KMS-11 (cell line): Measurements from ENCODE around the gene SCGB1D1.

Experiments used
- H2AFZ ChIP-seq: fragments of 200-600 bp; sonication (generic); 2 replicates; pipeline ENCODE4 v1.6.1; 2016; ENCODE audit warnings: antibody characterized with exemption, mixed run types, low read depth
- H3K27ac ChIP-seq: fragments of 200-600 bp; sonication (generic); 2 replicates; pipeline ENCODE4 v1.6.1; 2016; ENCODE audit warnings: mild to moderate bottlenecking, mixed run types
- H3K27me3 ChIP-seq: fragments of 200-600 bp; sonication (generic); 2 replicates; pipeline ENCODE4 v1.6.1; 2017; ENCODE audit warnings: mild to moderate bottlenecking, low read depth, mixed run types, moderate library complexity; ENCODE audit not compliant: insufficient read depth
- H3K36me3 ChIP-seq: fragments of 200-600 bp; sonication (generic); 2 replicates; pipeline ENCODE4 v1.6.1; 2017; ENCODE audit warnings: mild to moderate bottlenecking, mixed run types; ENCODE audit not compliant: insufficient read depth
- H3K4me1 ChIP-seq: fragments of 200-600 bp; sonication (generic); 2 replicates; pipeline ENCODE4 v1.6.1; 2016; ENCODE audit warnings: mild to moderate bottlenecking, low read depth, mixed run types; ENCODE audit not compliant: poor library complexity, severe bottlenecking
- H3K4me2 ChIP-seq: fragments of 200-600 bp; sonication (generic); 2 replicates; pipeline ENCODE4 v1.7.0; 2016; ENCODE audit warnings: mild to moderate bottlenecking, mixed run types
- H3K4me3 ChIP-seq: fragments of 200-600 bp; sonication (generic); IDR thresholded peaks from 2 replicates; pipeline ENCODE4 v1.6.1; 2017; ENCODE audit warnings: low read depth, low read length, mixed read lengths; ENCODE audit not compliant: insufficient read depth
- H3K79me2 ChIP-seq: fragments of 200-600 bp; sonication (generic); 2 replicates; pipeline ENCODE4 v1.6.1; 2016; ENCODE audit warnings: low read depth, mixed run types; ENCODE audit not compliant: insufficient read depth
- H3K9ac ChIP-seq: fragments of 200-600 bp; sonication (generic); 2 replicates; pipeline ENCODE4 v1.6.1; 2016; ENCODE audit warnings: mild to moderate bottlenecking, mixed run types
- H4K20me1 ChIP-seq: fragments of 200-600 bp; sonication (generic); 2 replicates; pipeline ENCODE4 v1.6.1; 2016; ENCODE audit warnings: mild to moderate bottlenecking, mixed run types; ENCODE audit not compliant: insufficient read depth
- CTCF ChIP-seq: fragments of 200-600 bp; sonication (generic); conservative IDR thresholded peaks from 2 replicates; pipeline ENCODE4 v1.6.1; 2017; ENCODE audit warnings: low read depth, mild to moderate bottlenecking, antibody characterized with exemption, low read length, moderate library complexity, mixed read lengths

SCGB1D1 gene

GRCh38 chr11:62153087-62153395 is 37.0 kb upstream of the SCGB1D1 start:
- no peaks in the 10 kb centered on the region for H3K36me3 ChIP-seq
- H3K27me3 ChIP-seq = no peaks in the 10 kb centered on the region
- TF ChIP-seq CTCF = no peak
- H2AFZ ChIP-seq = no peak overlapping the region
- H3K27ac ChIP-seq = no peak overlapping the region
- H3K4me1 ChIP-seq = no peaks in the 10 kb centered on the region
- H3K4me2 ChIP-seq = no peak overlapping the region
- no peak overlapping the region for H3K4me3 ChIP-seq
- no peak overlapping the region for H3K9ac ChIP-seq
- no peaks in the 10 kb centered on the region for H3K79me2 ChIP-seq
- no peaks in the 10 kb centered on the region for H4K20me1 ChIP-seq

DNA sequence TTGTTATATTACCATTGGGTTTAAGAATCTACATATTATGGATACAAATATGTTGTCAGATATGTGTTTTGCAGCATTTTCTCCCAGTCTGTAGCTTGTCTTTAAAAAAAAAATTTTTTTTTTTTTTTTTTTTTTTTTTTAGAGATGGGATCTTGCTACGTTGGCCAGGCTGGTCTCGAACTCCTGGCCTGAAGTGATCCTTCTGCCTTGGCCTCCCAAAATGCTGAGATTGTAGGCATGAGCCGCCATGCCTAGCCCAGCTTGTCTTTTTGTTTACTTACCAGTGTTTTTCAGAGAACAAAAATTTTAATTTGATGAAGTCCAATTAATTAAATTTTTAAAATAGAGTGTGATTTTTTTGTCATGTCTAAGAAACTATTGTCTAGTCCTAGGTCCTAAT is 36.4 kb upstream of the SCGB1D1 start:
- Histone ChIP-seq H3K9ac (no peak overlapping the region), H3K79me2 (no peaks in the 10 kb centered on the region), H3K4me3 (no peak overlapping the region), H3K27ac (no peak overlapping the region), H3K36me3 (no peaks in the 10 kb centered on the region), H2AFZ (no peak overlapping the region), H3K27me3 (no peaks in the 10 kb centered on the region), H3K4me1 (no peaks in the 10 kb centered on the region), H4K20me1 (no peaks in the 10 kb centered on the region), H3K4me2 (no peak overlapping the region)
- TF ChIP-seq CTCF = no peak

DNA sequence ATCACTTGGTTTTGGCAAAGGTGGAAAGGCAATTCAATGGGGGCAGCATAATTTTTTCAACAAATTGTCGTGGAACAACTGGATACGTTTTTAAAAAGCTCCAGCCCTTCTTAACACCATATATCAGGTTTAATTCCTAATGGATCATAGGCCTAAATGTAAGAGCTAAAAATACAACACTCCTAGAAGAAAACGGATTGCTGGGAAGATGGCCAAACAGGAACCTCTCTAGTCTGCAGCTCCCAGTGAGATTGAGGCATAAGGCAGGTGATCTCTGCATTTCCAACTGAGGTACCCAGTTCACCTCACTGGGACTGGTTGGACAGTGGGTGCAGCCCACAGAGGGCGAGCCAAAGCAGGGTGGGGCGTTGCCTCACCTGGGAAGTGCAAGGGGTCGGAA is 32.4 kb upstream of the SCGB1D1 start:
- Histone ChIP-seq H3K9ac (no peak overlapping the region), H4K20me1 (no peaks in the 10 kb centered on the region), H2AFZ (no peak overlapping the region), H3K36me3 (no peaks in the 10 kb centered on the region), H3K79me2 (no peaks in the 10 kb centered on the region), H3K4me2 (no peak overlapping the region), H3K4me3 (no peak overlapping the region), H3K27me3 (no peaks in the 10 kb centered on the region), H3K27ac (no peak overlapping the region), H3K4me1 (no peaks in the 10 kb centered on the region)
- TF ChIP-seq CTCF = no peak

DNA sequence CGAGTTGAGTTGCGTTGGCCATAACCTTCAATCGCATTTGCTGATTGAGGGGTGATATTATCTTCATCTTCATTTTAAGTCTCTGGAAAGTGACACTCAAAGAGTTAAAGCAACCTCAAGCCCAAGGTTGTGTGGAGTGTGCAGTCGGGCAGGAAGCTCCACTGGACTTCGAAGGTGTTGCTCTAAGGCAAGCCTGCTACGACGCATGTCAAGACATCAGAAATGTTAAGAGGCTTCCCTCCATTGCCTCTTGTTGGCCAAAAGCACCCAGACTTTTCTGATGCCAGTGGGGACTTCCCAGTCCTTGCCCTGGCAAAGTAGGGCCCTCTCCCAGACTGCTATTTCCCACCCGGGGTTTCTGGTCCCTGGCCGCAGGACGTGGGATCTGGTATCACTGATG is 23.6 kb upstream of the SCGB1D1 start:
- TF ChIP-seq CTCF = no peak
- Histone ChIP-seq H3K36me3 (no peaks in the 10 kb centered on the region), H4K20me1 (no peaks in the 10 kb centered on the region), H3K9ac (no peak overlapping the region), H3K4me3 (no peak overlapping the region), H2AFZ (no peak overlapping the region), H3K4me2 (no peak overlapping the region), H3K27me3 (no peaks in the 10 kb centered on the region), H3K79me2 (no peaks in the 10 kb centered on the region), H3K4me1 (peaks cover under 1% of the 10 kb centered on the region), H3K27ac (no peak overlapping the region)

DNA sequence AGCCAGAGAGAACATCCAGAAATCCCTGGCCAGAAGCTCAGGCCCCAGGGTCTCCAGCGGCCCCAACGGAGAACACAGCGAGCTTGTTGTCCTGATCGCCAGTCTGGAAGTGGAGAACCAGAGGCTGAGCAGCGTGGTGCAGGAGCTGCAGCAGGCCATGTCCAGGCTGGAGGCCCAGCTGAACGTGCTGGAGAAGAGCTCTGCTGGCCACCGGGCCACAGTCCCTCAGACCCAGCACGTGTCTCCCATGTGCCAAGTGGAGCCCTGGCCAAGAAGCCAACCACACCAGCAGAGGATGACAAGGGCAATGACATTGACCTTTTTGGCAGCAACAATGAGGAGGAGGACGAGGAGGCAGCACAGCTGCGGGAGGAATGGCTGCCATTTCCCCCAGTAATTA is 20.6 kb upstream of the SCGB1D1 start:
- Histone ChIP-seq H3K79me2 (no peaks in the 10 kb centered on the region), H3K9ac (no peak overlapping the region), H4K20me1 (no peaks in the 10 kb centered on the region), H3K36me3 (no peaks in the 10 kb centered on the region), H3K4me1 (peaks cover 5% of the 10 kb centered on the region), H3K27me3 (no peaks in the 10 kb centered on the region), H3K4me3 (no peak overlapping the region), H2AFZ (no peak overlapping the region), H3K27ac (no peak overlapping the region), H3K4me2 (no peak overlapping the region)
- TF ChIP-seq CTCF = no peak
